ENCODE measurements around the gene NDUFS8.

Gene NDUFS8

GRCh38 chr11:68016161-68016903 is 14.1 kb upstream of the NDUFS8 start:
- no peak for DNase-seq (ENCODE audit: low spot score)

GRCh38 chr11:68016904-68017817 is 13.3 kb upstream of the NDUFS8 start:
- no peak for DNase-seq (ENCODE audit: low spot score)

- DNase-seq (ENCODE audit: low spot score) = no peak
These were observed 12.3 kb upstream of the NDUFS8 start for GRCh38 chr11:68017980-68018729.

- DNase-seq (ENCODE audit: low spot score) = no peak
These were observed 11.7 kb upstream of the NDUFS8 start for GRCh38 chr11:68018730-68019190.

DNA sequence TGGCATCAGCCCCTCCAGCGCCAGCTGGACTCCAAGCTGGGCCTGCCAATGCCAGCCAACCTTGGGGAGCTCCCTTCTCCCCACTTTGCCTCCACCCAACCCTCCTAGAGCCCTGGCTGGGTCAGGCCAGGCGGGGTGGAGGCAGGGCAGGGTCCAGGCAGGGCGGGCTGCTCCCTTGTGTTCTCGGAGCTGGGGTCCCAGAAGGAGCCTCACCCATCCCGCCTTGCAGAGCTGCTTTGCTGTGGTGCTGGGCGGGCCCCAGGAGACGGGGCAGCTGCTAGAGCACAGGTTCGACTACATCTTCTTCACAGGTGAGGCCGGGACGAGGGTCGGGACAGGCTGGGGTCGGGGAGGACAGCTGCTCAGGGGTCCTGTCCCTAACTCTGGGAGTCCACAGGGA is 11.0 kb upstream of the NDUFS8 start:
- no peak for DNase-seq (ENCODE audit: low spot score)

DNA sequence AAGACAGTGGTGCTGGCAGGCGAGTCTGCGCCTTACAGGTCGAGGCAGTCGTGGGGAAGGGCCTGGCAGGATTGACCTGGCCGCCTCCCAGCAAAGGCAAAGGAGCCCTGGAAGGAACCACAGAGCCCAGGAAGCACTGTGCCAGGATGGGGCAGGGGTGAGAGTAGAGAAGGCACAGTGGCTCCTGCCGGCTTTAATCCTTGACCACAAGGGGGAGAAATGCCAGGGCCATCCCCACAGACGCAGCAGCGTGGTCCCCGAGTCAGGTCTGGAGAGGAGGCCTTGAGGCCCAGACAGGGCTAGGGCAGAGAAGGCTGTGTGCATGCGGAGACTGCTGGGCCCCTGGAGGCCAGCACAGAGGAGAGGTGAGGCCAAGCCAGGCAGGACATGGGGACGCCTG is 9.9 kb upstream of the NDUFS8 start:
- DNase-seq (ENCODE audit: low spot score) = no peak

- DNase-seq (ENCODE audit: low spot score) = no peak
These were observed 9.2 kb upstream of the NDUFS8 start for GRCh38 chr11:68021167-68021787.

DNA sequence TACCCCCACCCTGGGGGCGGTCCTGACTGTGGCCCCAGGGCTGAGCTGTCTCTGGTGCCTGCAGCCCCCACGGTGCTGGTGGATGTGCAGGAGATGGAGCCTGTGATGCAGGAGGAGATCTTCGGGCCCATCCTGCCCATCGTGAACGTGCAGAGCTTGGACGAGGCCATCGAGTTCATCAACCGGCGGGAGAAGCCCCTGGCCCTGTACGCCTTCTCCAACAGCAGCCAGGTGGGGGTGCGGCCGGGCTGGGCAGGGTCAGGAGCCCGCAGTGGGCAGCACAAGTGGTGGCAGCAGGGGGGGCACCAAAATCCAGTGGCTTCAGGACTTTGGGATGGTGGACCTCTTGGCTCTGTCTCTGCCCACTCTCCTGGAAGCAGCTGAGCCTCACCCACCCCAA is 8.0 kb upstream of the NDUFS8 start:
- DNase-seq (ENCODE audit: low spot score) = no peak

DNA sequence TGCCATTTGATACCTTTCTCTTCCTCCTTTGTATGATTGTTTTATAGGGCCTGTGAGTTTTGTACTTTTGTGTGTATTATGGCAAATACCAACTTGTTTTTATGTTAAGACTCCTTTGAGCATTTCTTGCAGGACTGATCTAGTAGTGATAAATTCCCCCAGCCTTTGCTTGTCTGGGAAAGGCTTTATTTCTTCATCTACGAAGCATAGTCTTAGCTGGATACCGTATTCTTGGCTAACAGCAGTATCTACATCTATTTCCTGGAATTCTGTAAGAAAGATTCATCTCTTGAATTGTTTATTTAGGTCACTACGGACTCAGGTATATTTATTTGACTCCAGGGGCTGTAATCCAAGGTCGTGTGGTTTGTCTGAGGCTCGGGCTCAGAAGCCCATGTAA is 6.0 kb upstream of the NDUFS8 start:
- no peak for DNase-seq (ENCODE audit: low spot score)

- no peak for DNase-seq (ENCODE audit: low spot score)
These were observed 5.4 kb upstream of the NDUFS8 start for GRCh38 chr11:68025047-68025446.

DNA sequence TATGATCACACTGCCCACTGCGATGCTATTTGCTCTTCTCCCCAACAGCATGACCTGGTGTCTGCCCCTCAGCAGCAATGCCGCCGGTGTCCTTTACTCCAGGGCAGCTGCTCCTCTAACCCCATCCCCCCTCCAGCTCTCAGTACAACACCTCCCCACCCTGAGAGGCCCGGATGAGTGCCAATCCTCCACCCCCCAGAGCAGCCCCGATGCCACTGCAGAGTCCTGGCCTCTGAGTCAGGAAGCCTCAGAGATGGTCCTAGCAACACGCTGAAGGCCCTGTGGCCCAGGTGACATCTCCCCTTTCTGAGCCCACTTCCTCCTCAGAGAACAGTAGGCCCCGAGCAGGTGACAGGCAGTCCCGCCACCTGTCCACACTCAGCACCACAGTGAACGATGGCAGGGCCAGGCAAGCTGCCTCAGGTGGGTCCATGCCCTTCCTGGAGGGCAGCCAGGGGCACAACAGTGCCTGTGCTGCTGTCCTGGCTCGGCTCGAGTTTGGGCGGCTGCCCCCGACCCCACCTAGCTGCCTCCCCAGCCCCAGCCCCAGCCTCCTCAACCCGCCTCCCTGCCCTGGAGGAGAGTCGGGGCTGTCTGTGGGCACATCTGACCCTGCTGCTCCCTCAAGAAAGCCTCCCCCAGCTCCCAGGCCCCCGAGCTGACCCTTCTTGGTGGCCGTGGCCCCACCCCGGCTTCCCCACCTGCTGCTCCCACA is 3.9 kb upstream of the NDUFS8 start:
- DNase-seq (ENCODE audit: low spot score) = no peak

DNA sequence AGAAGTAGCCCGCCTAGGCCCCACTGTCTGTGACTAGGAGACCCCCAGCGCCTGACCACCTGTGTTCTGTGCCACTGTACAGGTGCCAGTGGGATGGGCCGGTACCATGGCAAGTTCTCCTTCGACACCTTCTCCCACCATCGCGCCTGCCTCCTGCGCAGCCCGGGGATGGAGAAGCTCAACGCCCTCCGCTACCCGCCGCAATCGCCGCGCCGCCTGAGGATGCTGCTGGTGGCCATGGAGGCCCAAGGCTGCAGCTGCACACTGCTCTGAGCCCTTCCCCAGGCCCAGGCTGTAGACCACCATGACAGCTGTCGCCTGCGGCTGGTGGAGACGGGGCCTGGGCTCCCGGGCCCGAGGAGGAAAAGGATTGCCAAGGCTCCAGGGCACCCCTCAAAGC is 2.8 kb upstream of the NDUFS8 start:
- no peak for DNase-seq (ENCODE audit: low spot score)

DNA sequence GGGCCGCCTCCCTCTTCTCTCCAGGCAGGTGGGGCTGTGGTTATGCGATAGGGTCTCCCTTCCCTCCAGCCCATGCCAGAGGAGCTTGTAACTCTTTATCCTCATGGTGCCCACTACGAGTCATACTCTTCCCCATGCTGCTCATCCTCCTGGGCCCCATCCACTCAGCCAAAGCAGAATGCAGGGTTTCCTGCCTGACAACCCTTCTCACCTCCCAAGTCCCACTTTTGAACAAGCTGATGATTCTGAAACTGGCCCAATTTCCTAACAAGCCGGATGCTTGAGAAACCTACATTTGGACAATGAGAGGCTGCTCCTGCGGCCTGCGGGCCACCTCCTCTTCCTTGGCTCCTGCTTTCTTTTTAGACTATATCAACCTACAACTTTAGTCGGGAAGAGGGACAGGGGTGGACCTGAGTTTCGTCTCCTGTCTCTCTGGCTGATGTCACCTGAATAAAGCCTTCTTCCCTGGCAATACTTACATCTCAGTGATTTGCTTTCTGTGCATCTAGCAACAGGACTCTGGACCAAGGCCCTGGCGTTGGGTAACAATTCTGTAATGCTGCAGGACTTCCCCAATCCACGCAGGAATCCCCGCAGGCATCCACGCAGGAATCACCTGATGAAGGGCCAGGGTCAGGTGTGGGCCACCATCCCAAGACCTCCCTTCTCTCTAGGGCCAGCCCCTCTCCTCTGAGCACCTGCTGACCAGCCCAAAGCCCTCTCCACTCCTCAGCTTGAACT is 1.5 kb upstream of the NDUFS8 start:
- no peak for DNase-seq (ENCODE audit: low spot score)

DNA sequence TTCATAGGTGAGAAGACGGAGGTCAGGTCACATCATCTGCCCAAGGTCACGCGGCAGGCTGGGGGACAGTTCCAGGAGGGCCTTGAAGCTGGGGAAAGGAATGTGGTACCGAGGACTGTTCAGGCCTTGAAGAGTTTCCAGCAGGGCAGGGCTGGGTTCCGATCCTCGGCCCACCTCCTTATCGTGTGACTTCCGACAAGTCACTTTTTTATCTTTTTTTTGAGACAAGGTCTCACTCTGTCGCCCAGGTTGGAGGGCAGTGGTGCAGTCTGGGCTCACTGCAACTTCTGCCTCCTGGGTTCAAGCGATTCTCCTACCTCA is 623 bp downstream of the NDUFS8 start:
- no peak for DNase-seq (ENCODE audit: low spot score)

DNA sequence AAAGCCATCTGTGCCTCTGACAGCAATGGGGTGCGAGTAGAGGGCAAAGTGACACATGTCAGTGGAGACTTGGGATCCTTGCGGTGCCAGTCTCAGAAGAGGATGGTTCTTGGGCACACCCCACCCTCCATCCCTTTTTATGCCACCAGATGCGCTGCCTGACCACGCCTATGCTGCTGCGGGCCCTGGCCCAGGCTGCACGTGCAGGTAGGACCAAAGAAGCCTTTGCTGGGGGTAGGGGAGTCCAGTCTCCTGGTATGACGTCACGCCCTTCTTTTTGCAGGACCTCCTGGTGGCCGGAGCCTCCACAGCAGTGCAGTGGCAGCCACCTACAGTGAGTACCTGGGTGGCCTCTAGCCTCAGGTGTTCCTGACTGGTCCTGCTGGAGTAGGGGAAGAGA is 1.5 kb downstream of the NDUFS8 start:
- DNase-seq (ENCODE audit: low spot score) = no peak

- DNase-seq (ENCODE audit: low spot score) = no peak
These were observed 2.7 kb downstream of the NDUFS8 start for GRCh38 chr11:68032997-68033707.

DNA sequence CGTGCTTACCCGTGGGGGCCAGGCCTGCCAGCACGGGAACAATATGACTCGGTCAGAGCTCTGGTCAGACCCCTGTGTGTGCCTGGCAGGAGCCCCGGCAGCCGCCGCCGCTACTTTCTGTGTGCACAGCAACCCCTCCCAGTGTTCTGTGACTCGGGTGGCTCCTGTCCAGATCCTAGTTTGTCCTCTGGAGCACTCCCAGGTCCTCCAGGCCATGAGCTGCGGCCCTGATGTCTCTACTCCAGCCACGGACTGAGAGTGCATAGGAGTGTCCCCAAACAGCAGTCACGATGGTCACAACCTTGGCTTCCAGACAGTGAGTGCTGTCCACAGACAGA is 3.2 kb downstream of the NDUFS8 start:
- DNase-seq (ENCODE audit: low spot score) = no peak

- no peak for DNase-seq (ENCODE audit: low spot score)
These were observed 4.9 kb downstream of the NDUFS8 start for GRCh38 chr11:68035266-68035876.

DNA sequence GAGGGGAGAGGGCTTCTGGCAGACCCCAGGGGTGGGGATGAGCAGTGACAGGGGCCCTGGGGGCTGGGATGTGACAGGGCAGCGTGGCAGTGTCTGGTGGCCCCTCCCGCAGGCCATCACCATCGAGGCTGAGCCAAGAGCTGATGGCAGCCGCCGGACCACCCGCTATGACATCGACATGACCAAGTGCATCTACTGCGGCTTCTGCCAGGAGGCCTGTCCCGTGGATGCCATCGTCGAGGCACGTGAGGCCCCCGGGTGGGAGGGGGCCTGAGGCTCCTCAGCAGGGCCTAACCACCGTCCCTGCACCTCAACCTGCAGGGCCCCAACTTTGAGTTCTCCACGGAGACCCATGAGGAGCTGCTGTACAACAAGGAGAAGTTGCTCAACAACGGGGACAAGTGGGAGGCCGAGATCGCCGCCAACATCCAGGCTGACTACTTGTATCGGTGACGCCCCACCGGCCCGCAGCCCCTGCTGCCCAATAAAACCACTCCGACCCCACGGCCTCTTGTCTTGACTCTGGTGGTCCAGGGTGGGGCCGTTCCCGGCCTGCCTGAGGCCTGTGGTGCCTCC is 5.7 kb downstream of the NDUFS8 start:
- no peak for DNase-seq (ENCODE audit: low spot score)
